Measurements from ENCODE around the gene PTPN22.

Gene PTPN22

DNA sequence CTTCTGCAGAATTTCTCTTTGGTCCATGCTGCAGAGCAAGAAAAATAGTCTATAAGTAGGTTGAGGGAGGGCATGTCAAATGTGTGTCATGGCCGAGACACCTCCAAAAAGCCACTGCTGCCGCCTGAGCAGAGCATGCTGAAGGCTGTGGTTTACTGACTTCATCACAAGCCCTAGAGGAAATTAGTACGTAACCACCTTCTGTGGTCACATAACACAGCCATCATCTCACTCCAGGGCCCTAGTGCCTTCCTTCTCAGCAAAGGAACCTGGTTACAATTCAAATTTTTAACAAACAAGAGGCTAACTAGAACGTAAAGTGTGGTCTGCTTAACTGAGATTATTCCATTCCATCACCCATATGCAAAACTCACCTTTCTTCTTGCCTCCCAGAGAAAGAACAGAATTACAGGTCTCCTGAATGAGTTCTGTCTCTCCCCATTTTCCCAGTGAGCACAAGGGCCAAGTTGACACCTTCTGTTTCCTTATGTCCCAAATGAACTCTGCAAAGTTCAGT is at the start of gene PTPN22:
Gene PTPN22 (minus strand): TSS at position 116 of the 517 bp plus-strand sequence.
- DNase-seq = no peak

DNA sequence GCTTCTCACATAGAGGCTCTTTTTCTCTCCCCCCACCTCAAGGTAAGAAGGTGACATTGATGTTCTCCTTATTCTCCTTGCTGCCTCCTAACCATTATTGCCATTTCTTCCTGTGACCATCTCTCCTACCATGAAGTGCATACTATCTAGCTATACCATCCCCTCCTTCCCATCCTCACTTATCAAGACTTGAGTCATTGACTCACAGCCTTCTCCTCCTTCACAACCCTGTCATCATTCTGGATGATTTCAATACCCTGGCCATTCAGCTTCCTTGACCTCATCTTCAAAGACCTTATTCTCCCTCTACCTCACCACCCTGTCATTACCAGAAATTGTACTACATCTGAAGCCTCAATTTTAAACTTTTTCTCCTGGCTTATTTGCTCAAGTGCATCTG is 46.7 kb upstream of the PTPN22 start:
- no peak for DNase-seq

DNA sequence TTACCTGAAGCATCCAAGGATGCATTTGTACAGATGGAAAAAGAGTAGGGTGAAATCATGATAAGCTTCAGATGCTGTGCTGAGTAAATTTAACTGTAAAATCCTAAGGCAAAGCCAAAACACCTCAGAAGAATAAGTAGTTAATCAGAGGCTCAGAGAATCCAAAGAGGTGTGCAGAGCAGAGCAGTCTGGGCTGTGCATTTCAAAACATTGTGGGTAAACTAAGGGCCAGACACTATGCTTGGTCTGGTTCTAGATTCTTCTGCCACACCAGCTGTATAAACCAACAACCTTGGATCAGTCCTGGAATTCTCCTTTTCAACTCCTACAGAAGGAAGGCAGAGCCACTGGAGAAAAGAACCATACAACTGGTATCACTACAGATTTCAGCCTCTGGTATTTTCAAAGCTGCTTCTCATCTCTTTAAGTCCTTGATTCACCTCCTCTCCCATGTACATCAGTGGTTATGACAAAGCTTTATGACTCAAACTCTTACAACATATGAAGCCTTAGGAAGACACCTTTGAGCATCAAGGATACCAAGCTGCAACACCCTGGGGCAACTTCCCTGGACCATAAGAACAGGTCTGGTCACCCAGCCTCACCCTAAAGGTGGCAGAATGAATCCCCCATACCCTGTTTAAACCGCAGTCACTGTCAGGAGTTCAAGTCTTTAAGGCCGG is 46.0 kb upstream of the PTPN22 start:
- DNase-seq = no peak

DNA sequence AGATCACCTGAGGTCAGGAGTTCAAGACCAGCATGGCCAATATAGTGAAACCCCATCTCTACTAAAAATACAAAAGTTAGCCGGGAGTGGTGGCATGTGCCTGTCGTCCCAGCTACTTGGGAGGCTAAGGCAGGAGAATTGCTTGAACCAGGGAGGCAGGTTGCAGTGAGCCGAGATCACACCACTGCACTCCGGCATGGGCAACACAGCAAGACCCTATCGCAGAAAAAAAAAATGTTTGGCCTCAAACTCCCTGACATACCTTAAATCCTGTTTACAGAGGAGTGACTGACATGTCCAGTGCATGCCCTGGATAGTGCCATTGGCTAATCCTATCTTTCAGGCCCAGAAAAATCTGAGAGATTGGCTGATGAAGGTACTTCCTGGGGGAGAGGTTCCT is 45.5 kb upstream of the PTPN22 start:
- no peak for DNase-seq

DNA sequence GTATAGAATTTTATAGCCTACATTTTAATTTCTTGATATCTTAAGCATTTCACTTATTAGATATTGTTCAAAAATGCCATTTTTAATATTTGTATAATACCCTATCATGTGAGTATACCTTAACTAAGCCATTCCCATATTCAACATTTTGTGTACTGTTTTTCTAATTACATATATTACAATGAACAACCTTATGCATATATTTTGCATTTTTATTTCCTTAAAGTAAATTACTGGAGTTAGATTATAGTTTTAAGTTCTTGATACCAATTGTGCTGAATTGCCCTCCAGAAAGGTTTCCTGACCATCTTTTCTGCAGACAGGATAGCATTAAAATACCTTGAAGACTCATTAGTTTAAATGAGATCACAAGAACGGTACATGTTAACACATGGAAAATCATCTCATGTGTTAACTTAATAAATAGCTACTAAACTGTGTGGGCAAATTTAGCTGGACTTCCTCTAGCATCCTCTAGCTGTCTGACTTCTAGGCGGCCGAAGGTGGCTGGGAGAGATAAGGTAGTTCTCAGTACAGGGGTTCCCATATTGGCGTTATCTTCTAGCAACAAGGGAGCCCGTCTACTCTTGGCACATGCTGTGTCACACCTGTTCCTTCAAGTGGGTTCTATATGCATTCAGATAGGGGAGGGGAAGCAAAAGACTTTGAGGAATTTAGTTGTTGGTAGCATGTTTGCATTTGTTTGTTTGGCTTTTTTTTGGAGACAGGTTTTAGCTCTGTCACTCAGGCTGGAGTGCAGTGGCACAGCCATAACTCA is 42.6 kb upstream of the PTPN22 start:
- no peak for DNase-seq

DNA sequence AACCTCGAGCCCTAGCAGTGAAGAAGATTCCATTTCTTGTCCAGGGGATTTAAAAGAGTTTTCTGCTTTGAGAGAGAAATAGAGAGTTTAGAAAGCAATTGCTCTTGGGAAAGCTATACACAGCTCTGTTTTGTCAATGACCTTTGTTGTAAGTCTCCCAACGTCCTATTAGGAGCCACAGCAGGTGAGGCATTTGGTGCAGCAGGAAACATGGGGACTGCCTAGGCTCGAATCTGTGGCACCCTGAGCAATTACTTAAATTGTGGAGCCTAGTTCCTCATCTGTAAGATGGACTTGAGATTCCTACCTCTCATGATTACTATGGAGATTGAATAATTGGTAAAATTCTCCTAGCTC is 41.8 kb upstream of the PTPN22 start:
- DNase-seq = no peak

DNA sequence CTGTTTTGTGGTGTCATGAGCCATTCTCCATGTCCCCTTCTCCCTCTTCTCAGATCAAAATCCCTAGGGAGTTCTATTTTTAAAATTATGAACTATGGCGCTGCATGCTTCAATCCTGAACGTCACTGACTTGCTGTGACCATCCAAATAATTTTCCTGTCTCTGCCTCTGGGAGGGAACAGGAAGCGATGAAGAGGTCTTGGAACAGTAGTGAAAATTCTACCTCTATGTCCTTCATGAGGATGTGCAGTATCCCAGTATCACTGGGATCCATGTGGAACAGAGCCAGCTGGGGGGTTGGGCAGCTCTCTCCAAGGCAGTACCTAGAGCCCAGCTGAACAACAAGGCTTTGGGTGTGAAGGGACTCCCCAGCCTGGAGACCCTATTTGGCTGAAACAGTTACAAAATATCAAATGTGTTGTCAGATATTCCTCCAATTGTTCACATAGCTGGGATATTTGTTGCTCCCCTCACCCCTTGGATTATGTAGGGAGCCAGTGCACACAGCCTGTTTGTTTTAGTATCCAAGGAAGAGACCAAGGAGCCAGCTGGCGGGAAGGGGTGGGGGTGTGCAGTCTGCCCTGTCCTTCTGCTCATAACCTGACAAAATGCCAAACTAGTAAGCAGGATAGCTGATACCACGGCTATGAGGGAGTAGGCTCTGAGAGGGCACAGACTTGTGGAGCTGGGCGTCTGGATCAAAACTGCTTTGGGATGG is 41.2 kb upstream of the PTPN22 start:
- no peak for DNase-seq

DNA sequence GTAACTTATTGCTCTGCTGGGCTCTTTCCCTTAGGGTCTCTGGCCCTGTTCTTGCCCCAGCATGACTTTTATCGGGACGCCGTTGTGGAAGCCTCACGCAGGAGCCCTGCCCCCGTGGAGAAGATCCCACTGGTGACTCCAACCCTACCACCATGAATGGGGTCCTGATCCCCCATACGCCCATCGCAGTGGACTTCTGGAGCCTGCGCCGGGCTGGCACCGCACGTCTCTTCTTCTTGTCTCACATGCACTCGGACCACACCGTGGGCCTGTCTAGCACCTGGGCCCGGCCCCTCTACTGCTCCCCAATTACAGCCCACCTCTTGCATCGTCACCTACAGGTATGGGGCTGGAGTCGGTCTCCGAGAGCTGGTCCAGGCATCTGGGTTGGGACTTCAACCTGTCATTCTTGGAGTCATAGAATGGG is 33.9 kb upstream of the PTPN22 start:
- no peak for DNase-seq

DNA sequence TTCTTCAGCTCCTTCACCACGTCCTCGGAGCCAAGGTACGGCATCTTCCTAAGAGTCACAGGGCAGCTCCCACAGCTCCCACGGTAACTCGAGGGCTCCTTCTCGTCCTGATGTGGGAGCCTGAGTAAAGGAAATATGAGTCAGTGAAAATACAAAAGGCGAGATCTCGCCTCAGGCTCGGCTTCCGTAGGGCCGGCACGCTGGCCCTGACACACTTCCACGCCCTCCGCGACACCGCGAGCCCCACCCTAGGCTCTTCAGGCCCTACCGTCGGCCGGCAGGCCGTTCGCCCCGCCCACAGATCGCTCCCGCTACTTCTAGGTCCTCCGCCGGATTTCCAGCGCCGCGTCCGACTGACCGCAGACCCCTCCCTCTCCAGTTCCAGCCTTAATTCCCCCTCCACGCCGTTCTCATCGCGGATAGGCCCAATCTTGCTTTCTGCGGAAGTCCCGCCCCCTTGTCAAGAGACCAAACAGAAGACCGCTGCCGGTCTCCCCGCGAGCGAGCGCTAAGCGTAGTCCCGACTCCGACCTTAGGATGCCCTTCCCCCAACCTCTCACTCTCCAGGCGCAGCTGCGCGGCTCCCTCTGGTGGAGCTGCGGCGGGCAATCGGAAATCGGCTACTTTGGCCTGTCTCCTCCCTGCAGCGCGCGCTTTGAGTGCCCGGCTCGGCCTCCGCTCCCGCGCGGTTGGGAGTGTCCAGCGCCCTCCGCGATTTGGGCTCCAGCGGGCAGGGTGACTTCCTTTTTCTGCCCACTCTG is 33.3 kb upstream of the PTPN22 start, which contains the start of the genes AP4B1 and DCLRE1B:
Gene AP4B1 (minus strand): TSS at position 126 of the 761 bp plus-strand sequence. CDS start 82 bp downstream, at position 44.
Gene DCLRE1B (plus strand): TSS at position 653 of the 761 bp plus-strand sequence. CDS start 261 bp downstream, outside the sequence.
- peak; percentile 99 for DNase-seq

DNA sequence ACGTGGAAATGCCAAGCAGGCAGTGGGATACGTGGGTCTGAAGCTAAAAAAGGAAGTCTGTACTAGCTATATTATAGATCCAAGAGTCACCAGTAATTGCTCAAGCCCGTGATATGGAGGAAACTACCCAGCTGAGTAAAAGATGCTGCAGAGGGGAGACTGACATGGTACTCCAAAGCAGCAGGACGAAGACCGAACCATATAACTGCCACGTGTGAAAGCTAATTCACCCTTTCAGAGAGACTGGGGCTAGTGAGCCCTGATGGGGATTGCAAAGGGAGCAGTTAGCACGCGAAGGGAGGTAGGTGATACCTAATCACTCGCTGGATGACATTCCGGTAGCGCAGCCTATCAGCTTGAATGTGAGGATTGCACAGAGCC is 32.8 kb upstream of the PTPN22 start:
- peak; percentile 42 for DNase-seq

DNA sequence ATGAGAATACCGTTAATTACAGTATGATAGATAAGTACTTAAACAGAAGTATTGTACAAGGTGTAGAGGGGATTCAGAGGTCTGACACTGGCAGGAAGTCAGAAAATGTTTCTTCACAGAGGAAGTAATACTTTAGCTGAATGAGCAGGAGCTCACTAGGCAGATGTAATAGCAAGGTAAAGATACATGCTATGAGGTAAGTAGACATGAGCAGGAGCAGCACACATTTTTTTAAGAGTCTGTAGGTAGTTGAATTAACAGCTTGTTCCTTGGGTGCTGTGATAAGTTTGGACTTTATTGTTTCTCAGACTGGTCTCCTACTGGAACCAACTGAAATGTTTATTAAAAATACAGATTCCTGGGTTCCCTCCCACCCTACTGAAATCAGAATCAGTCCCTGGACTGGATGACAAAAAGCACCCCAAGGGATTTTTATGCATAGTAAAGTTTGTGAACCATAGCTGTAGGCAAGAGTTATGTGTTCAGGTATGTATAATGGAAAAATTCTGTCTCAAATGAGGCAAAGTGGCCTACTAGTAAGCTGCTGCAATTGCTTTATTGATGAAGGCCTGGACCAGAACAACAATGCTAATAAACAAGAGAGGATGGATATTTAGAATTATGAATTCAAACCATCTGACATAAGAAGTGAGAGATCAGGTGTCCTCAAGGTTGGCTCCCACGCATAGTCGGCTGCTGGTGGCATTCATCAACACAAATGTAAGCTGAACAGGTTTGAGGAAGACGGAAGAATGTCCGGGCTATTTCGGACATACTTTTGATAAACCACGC is 32.2 kb upstream of the PTPN22 start:
- no peak for DNase-seq

DNA sequence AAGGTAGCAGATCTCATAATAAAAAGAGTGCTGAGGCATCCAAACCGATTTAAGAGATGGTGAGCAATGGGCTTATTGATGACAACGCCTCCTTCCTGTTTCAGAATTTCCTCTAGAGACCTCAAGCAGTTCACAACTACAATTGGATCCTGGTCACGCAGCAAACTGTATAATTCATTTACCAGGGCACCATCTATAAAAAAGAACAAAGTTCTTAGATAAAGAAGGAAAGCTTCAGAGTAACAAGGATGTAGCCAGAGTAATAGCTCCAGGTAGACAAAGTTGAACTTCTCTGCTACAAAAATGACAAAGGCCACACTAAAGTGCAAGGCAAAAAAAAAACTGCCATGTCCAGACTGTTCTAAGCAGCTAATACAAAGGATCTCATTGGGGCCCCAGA is 29.7 kb upstream of the PTPN22 start:
- DNase-seq = no peak

DNA sequence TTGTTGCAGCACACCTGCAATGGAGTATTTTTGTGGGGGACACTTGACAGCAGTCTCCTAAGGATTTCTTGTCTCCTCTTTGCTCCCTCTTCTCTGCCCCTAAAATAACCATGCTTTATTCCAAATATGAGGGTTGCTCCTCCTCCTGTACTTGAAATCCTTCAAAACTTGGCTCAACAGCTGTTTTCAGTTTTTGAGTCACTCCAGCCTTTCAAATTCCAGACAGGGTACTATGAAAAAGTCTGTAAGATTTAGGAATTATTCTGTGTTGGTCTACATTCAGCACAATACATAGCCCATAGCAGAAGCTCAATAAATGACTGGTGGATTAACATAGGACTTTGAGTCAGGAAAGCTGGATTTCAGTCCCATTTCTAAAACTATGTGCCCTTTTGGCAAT is 27.6 kb upstream of the PTPN22 start:
- DNase-seq = no peak

DNA sequence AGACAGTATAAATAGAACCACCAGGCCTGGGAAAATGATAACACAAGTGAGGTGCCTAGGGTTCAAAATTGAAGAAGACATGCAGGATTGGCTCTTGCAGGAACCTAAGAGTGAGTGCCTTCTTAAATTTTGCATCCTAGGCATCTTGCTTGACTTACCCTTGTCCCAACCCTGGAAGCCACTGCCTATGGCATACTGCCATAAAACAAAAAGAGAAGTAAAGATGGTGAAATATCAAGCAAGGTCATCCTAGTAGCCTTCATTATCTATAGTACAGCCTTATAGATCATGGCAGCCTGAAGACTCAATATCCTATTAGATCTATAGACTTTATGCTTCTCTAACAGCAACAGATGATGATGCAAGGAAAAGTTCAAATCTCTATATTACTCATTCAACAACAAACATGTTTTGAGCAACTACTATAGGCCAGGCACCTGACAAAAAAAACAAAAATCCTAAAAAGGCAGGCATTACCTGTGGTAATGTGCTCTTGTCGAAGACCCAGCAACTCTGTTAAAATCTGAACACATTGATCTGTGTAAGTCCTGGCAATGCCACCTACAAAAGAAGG is 26.8 kb upstream of the PTPN22 start:
- no peak for DNase-seq

DNA sequence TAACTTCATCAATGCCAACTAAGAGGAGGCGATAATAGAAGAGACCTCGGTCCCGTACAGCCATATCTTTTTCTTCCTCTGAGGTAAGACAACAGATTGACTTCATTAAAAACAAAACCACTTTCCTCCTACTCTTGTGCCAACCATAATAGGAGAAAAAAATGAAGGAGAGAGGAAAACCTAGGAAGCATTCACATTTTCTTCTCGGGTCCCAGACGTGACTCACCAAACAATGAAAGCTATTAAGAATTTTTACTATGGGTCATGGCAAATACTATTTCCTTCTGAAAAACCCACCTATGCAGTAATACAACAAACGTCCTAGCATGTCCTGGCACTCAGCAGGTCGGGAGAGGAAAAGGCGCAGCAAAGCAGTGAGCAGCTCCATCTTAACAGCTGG is 24.4 kb upstream of the PTPN22 start:
- DNase-seq = no peak

DNA sequence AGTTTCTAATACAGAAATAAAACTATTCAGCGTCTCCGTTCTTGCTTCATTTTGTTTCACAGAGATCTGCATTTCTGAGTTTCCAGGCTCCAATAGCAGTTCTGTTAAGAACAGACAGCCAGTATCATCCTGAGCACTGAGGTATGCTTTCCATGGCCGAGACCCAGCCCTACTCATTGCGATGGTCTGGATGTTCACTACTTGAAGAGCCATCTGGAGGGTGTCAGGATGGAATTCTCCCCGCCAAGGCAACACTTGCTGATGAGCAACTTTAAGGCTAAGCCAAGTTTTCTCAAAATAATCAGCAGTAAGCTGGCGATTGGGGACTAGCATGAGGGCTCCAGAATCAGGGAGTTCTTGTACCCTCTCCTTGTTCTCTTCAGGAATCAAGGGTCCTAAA is 23.6 kb upstream of the PTPN22 start:
- no peak for DNase-seq

DNA sequence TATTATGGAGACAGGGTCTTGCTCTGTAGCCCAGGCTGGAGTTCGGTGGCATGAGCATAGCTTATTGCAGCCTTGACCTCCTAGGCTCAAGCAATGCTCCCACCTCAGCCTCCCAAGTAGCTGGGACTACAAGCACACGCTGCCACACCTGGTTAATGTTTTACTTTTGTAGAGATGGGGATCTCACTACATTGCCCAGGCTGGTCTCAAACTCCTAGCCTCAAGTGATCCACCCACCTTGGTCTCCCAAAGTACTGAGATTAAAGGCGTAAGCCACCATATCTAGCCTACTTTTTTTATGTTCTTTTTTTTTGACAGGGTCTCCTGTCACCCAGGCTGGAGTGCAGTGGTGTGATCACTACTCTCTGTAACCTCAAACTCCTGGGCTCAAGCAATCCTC is 21.8 kb upstream of the PTPN22 start:
- no peak for DNase-seq

DNA sequence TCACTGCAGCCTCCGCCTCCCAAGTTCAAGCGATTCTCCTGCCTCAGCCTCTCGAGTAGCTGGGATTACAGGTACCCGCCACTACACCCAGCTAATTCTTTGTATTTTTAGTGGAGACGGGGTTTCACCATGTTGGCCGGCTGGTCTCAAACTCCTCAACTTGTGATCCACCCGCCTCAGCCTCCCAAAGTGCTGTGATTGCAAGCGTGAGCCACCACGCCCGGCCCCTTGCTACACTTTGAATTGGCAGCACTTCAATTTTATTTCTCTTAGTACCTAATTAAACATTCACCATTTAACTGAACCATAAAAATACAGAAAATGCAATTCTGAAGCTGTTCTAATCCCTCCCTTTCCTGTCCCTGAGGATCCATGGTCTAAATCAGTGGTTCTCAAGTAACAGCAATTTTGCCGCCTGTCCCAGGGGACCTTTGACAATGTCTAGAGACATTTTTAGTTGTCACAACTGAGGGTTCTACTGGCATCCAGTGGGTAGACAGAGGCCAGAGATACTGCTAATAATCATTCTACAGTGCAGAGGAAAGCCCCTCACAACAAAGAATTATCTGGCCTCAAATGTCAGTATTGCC is 20.2 kb upstream of the PTPN22 start:
- no peak for DNase-seq

DNA sequence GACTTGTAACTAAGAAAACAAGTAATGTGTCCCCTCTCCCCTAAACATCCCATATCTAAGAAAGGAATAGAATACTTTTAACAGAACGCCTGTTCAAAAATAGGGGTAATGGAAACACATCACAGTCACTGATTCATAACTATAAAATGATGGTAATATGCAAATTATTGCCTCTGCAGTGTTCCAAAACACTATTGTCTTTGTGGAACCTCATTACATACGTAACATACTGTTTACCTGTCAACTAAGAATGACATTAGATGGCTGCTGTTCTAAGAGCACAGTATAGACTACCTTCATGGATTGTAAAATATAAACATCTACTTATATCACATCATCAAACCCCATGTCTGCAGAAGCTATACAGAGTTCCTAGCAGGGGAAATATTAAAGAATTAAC is 19.3 kb upstream of the PTPN22 start:
- no peak for DNase-seq

DNA sequence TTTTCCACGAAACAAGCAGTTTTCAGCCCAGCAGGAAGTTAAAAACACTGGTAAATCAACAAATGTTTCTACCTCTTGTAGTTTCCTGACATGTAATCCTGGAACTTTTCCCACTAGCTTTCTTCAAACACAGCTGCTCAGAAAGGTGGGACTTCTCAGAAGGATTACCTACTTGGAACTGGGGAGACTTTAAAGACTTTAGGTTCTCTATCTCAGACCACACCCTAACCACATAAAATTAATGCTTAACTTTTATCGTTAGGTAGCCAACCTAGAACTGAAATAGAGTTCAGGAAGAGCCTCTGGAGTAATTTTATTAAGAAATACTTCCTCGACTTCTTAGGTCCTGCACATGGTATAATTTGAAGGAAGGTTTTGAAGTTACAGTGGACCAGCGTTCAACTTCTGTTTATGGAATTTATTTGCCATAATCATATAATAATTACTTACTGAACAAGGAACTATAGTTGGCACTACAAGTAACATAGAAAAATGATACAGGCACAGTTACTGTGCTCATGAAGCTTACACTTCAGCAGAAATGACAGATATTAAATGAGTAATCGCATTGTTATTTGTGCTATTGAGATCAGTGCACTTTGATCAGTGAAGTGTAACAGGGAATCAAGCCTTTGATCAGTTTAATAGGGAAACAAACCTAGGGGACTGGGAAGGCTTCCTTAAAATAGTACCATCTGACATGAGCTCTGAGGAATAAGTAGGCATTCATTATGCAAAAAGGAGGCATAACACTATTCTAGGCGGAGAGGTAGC is 16.1 kb upstream of the PTPN22 start, which contains the start of gene BCL2L15:
Gene BCL2L15 (minus strand): TSS at position 180 of the 774 bp plus-strand sequence. CDS start 206 bp downstream, outside the sequence.
- no peak for DNase-seq
